GM18907 (cell line): ENCODE results near the gene AFAP1.
A peak's percentile ranks its signal among the peaks of the same experiment; 100 is the strongest.

ENCODE experiments used
- ATAC-seq: cut with Tn5 transposase; IDR thresholded peaks from one replicate; pipeline ENCODE4 v1.9.1; 2021; ENCODE audit warnings: mild to moderate bottlenecking, moderate library complexity; ENCODE audit not compliant: unreplicated experiment

The AFAP1 gene

DNA sequence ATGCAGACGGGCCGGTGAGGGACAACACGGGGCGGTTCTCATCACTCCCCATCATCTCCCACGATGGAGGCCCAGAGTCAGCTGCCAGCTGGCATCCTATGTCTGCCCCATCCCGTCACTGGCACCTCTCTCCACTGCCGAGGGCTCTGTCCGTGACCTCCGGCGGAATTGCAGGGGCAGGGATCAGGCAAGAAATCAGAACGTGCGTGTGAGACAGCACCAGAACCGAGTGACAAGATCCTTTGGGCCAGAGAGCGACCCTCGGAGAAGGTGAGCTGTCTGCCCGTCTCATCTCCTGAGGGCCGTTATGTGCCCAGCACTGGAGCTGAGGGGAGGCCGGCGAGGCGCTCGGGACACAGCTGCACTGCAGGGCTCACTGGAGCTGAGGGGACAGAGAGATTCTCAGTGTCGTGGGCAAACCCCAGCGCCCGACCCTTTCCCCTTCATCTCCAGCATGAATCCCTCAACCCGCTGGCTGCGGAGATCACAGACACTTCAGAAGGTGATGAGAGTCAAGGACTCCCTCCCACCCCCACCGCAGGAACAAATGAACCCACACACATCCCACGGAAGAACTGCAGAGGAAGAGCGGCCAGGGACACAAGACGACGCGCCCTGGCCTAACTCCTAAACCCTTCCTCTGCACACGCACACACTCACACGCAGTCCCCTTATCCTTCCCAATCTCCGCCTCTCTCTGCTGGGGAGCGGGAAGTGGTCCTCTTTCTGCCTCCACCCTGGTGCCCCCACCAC, 128.7 kb downstream of the AFAP1 start:
- no peak for ATAC-seq

DNA sequence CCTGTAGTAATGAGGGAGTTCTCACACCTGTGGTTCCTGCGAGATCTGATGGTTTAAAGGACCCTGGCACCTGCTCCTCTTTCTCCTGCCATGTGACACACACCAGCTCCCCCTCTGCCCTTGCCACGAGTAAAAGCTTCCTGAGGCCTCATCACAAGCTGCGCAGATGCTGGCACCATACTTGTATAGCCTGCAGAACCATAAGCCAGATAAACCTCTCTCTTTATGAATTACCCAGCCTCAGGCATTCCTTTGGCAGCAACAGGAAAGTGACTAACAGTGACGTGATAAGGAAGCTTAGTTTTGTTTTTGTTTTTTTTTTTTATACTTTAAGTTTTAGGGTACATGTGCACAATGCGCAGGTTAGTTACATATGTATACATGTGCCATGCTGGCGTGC, 130.9 kb downstream of the AFAP1 start:
- no peak for ATAC-seq

DNA sequence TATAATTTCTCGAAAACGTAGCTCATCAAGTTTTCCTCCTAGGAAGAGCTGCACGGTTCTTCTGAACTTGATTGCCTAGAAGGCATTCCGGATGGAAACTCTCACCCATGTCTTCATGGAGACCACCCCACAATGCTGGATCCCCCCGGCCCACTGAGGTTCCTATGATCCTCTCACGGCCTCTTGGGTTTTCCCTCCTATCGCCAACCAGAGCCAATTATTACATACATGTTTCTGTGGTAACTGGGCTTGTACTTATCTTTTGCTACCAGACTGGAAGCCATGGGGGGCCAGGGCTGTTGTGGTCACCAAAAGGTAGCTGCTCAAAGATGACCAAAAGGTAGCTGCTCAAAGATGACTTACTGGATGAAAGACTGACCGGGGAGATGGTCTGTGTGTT, 131.5 kb downstream of the AFAP1 start:
- ATAC-seq = no peak

DNA sequence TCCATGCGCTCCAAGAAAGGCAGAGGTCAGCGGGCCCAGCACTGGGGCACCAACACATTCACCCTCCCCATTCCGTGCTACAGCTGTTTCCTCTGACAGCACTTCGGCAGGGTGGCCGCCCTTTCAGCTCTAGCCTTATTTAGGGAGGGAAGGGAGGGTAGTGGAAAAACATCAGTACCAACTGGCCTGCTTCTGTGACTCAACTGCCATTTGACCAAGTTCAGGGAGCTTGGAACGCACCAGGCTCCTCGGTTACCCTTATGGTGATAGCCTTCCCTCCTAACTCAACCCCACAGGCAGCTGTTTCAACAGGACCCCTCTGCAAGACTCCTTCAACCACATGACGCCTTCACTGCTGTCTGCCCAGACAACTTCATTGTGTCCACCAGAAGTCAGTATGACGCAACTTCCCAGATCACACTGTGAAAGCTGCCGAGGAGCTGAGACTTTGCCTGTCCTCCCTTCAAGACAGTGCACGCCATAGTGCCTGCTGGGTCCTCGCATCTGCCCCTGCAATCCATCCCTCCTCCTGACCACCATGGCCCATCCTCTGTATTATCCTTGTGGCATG, 132.2 kb downstream of the AFAP1 start:
- ATAC-seq = no peak

DNA sequence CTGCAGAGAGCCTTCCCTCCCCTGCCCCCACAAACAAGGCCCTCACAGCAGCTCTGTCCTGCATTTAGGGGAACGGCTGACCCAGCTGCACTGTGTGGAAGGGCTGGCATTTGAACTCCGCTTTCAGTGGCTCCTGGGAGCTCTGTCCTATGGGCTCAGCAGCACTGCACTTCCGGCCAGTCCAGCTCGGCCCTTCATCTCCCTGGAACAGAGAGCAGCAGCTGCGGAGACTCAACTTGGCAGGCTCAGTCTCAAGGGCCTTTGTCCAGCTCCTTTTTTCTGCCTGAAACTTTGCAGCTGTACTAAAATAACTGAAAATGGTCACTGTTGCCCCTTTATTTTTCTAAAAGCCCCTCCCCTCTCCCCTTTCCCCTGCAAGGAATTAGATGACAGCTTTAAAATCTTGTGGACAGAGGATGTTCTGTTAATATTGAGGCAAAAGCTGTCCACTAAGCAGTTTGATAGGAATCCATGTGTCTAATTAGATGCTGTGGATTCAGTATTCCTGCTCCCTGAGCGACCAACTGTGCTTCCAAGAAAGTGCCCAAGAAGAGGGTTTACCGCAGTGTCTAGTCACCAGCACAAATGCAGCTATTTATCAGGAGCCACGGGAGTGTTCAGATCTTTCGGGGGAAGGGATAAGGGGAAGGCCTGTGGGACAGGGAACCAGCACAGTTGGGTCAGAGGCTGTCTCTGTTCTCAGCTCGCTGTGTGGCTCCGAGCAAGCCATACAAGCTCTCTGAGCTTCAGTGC, 133.1 kb downstream of the AFAP1 start:
- no peak for ATAC-seq

DNA sequence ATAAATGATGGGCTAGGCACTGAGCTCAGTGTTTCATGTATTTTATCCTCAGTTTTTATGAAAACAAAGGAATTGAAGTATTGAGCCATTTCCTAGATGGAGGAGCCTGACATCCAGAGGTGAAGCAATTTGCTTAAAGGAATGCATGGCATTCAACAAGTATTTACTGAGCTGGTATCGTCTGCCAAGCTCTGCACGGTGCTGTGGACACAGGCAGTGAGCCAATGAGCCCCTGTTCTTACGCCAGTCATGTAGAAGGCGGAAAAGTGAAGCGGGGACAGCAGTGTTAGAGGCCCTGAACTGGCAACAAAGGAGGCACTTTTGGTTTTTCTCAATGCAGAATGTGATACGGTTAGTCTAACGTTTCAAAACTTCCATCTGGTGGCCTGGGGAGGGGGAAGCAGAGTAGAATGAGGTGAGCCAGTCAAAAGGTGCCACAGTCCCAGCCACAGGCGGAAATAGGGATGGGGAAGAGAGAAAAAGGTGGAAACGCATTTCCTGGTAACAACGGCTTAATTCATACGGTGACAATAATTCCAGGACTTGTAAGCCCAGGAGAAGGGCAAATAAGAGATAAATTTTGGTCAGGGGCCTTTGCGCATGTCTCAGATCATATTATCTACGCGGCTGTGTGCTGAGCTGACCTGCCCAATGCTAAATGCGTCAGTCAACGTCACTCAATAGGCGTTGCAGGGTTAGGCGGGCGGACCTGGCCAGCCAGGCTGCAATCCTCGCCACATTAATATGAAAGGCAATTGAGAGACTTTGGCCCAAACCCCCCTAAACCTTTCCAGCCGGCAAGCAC, 133.9 kb downstream of the AFAP1 start:
- no peak for ATAC-seq

DNA sequence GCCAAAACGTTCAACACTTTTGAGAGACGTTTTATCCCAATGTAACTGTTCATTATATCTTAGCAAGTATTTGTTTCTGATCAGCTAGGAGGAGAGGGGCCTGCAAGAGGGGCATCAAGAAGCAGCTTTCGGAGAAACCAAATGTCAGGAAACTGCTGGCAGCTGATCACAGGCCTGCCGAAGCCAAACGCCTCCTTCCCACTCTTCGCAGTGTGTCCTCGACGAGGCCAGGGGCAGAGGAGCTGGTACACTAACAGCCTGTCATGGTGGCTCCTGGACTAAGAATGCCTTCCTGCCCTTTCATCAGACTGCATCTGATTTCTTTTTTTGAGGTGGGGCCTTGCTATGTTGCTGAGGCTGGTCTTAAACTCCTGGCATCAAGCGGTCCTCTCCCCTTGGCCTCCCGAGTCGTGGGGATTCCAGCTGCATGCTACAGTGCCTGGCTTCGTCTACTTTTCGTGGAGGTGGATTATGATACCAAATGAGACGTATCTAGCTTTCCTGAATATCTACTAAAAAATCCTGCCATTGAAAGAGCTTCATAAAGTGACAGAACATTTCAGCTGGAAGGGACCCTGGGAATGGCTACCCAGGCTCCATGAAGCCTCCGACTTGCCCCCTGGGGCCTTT, 134.8 kb downstream of the AFAP1 start:
- no peak for ATAC-seq

DNA sequence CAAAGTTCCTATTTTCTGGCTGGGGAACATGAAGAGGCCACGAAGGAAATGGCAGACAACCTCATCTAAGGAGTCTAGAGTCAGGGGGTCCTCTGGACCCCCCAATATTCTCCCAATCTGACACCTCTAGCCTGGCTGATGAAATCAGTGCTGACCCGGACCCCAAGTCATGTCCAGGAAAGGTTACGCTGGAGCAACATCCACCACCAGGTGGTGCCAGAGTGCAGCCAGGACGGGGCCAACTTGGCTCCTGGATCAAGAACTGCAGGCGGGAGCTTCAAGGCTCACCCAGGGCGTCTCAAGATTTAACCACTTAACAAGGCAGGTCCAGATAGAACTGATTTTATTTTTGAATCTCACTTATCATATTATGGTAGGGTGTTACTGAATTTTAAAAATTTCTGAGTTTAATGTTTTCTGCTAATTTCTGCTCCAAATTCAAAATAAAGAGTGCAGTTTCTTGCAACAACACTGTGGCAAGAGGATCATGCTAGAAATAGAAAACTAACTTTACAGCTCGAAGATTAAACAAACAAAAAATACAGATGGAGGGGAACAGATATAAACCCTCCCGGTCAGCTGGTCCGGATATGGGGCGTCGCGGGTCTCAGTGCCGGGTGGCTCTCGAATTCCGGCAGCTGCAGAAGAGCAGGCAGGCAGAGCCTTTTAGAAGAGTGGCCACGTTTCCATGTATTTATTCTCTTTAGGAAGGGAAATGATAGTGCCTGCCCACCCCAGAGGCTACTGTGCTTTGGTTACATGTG, 135.5 kb downstream of the AFAP1 start:
- peak; percentile 53 for ATAC-seq

DNA sequence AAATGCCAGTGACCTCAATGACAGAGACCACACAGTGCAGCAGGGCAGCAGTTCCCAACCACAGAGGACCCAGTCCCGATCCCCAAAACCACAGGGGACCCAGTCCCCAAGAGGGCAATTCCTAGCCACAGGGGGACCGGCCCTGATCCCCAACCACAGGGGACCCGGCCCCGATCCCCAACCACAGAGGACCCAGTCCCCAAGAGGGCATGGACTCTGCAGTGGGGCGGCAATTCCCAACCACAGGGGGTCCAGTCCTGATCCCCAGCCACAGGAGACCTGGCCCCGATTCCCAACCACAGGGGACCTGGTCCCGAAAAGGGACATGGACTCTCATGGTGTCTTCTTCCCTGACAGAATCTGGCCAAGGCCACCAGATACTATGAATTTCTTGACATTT, 136.3 kb downstream of the AFAP1 start:
- no peak for ATAC-seq

DNA sequence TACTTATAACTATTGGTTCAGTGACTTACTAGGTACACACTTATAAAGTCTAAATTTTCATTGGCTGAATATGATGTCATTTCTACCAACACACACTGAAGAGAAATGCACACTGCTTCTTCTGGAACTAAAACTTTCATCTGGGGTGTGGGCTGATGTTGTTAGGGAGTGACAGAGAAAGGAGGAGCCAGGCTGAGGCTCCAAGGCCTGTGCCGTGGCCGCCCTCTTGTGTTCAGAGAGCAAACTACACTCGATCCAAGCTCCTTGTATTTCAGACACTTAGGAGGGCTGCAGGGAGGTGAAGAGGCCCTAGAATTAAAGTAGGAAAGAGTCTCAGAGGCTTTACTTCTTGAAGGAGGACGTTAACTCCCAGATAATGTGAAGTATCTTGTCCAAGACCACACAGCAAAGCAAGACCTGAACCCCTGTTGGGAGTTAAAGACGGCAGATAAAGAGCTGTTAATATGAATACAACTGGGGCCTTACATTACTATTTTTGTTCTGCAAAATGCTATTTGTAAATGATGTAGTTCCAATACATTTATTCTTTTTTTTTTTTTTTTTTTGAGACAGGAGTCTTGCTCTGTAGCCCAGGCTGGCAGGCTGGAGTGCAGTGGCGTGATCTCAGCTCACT, 137.5 kb downstream of the AFAP1 start:
- peak; percentile 86 for ATAC-seq

DNA sequence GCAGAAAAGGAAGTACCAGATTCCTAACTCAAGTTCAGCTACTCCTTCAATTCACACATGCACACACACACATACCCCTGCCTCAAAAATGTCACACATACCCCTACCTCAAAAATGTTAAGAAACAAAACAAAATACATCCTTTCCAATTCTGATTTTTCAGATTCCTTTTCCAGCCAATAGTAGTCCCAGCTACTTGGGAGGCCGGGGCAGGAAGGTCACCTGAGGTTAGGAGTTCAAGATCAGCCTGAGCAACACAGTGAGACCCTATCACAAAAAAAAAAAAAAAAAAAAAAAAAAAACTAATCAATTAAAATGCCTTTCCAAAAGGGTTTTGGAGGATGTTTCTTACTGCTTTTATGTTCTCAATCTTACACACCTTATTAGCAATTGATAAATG, 138.0 kb downstream of the AFAP1 start:
- ATAC-seq = no peak

DNA sequence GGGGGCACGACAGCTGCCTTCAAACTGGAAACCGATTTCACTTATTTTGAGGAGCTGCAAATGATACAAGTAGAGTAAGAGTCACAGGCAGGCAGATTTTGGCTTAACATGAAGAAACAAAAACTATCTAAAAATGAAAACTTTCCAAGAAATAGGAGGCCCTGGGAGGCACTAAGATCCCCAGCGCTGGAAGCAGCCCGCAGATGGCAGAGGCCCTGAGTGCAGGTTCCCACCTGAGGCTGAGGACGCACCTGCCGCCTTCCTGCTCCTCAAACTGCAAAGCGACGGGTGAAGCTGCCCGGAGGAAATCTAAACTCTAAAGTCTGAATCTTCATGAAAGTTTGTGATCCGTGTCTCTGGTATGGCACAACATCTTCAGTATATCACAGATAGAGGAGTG, 138.7 kb downstream of the AFAP1 start:
- no peak for ATAC-seq

DNA sequence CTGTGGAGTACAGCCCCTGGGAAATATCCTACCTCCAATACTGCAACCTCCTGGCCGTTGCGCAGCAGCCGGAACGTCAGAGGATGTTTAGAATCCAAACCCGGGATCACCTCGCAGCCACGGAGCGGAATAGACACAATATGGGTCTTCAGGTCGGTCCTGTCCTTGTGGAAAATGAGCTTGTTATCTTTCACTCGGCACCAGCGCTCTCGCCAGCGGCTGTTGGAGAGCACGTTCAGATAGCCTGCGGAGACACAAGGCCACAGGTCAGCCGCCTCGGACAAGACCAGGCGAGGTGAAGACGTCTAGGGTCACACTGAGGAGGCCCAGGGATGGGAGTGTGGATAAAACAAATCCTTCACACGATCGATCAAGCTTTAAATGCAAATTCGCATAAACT, 139.3 kb downstream of the AFAP1 start:
- ATAC-seq = no peak

DNA sequence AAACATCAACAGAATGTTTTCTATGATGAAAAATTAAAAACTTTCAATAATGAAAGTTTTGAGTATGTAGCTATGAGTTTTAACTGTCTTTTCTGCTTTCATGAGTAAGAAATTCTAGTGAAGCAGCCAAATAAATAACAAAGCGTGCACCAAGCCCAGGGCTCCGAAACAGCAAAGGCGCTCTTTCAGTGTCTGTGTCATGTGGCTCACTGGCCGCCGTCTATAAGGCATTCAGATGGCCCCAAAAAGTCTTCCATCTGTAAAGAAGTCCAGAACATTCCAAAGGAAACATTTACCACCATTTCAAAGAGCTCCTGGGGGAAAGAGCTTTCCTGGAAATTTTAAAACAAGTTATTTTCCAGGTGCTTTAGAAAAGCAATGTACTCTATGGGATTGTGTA, 139.9 kb downstream of the AFAP1 start:
- no peak for ATAC-seq

DNA sequence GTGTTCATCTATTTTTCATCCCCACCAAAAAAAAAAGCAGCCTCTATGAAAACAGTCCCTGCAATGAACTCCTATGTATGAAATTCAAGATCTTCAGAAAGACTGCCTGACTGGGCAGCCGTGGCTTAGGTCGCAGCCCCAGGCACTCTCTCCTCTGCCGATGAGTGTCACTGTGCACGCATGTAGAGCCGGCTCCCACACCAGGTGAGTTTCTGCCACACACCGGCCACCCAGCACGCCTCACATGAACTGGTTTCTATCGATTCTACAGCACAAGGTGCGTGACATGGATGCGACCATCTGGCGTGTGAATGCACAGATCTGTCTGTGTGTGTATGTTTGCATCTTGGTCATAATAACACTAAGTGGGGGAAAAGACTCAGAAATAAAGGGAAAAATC, 140.4 kb downstream of the AFAP1 start:
- ATAC-seq = no peak

DNA sequence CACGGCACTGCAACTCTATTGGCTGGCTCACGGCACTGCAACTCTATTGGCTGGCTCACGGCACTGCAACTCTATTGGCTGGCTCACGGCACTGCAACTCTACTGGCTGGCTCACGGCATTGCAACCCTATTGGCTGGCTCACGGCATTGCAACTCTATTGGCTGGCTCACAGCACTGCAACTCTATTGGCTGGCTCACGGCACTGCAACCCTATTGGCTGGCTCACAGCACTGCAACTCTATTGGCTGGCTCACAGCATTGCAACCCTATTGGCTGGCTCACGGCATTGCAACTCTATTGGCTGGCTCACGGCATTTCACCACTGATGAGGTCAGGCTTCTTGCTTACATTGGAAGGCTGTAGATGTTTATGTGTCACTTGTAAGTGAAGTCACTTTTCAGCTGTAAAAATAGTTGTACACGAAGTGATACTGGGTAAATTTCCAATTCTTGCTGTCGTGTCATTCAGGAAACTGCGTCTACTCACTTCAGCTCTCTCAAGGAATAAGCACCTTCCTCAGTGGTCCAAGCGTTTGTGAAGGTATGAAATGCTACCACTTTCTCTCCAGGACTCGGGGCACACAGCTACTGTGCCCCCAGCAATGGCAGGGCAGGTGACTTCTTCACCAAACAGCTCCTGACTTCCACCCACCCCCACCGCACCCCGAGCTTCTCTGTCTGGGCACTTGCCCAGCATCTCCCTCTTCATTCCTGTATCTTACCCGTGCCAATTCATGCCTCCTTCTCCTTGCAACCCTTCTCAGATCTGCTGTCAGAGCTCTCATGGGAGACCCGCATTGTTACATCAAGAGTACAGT, 141.3 kb downstream of the AFAP1 start:
- ATAC-seq = no peak

DNA sequence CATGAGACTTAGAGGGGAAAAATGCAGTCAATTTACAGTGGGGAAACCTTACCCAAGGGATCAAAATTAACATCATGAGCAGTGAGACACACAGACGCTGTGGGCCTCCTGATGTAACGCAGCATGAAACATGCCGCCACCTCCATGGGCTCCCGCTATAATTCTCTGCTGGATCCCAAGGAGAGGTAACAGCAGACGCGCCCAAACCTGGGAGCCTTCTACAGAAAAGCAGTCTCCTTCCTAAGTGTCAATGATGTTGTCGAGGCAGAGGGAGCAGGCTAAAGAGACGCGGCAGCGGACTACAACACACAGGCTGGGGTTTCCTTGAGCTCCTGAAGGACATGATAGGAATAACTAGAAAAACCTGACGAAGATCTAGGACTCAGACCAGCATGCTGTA, 142.3 kb downstream of the AFAP1 start:
- no peak for ATAC-seq

DNA sequence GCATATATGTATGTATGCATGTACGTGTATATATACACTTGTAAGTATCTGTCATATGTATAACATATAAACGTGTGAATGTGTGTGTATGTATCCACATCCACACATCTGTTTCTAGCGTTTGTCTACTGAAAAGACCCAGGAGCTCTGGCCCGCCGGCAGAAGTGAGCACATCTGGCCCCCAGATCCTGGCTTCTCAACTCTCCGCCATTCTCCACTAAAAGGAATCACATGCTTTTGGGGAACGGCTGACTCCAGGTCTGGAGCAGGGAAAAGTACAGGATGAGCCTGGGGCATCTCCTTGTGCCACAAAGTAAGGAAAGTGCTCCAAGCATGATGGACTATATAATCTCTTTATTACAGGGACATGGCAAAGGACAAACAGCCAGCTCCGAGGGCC, 143.7 kb downstream of the AFAP1 start:
- ATAC-seq = no peak

DNA sequence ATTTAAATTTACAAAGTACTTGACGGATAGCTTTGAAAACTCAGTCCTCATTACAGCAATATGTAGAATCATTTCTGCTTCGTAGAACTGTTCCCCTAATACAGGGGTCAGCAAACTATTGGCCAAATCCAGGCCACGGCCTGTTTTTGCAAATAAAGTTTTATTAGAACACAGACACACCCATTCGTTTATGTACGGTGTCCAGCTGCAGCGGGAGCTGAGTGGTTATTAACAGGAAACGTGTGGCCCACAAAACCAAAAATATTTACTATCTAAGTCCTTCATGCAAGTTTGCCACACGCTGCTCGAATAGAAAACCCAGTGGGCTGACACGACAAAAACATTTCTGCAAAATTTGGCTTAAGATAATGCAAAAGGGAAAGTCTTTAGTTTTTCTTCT, 146.5 kb downstream of the AFAP1 start:
- no peak for ATAC-seq
